Osteoblast (primary cell): ENCODE measurements around the gene HCAR2. TPM values are rescaled to one million over a fixed set of nuclear protein-coding genes. Genes with fewer than 3 reads are reported as not detected.

Experiments
- DNase-seq: peaks from one replicate; pipeline ENCODE4 v3.0.0; 2011; ENCODE audit warnings: low spot score, mixed read lengths; ENCODE audit not compliant: insufficient read length; ENCODE audit errors: missing footprints
- H2AFZ ChIP-seq: 2 replicates; pipeline ENCODE4 v1.6.0; 2011; ENCODE audit warnings: mild to moderate bottlenecking, low read length
- H3K27ac ChIP-seq: 2 replicates; pipeline ENCODE4 v1.5.1; 2011; ENCODE audit warnings: mild to moderate bottlenecking, low read depth, low read length, moderate library complexity
- H3K27me3 ChIP-seq: 2 replicates; pipeline ENCODE4 v1.6.0; 2012; ENCODE audit warnings: mild to moderate bottlenecking, control low read depth, inconsistent platforms, low read length, moderate library complexity; ENCODE audit not compliant: insufficient read depth
- H3K36me3 ChIP-seq: 2 replicates; pipeline ENCODE4 v1.5.1; 2011; ENCODE audit warnings: mild to moderate bottlenecking, low read length, control low read depth, moderate library complexity; ENCODE audit not compliant: insufficient read depth
- H3K4me1 ChIP-seq: 2 replicates; pipeline ENCODE4 v1.5.1; 2011; ENCODE audit warnings: mild to moderate bottlenecking, low read length, control low read depth, moderate library complexity; ENCODE audit not compliant: insufficient read depth
- H3K4me2 ChIP-seq: 2 replicates; pipeline ENCODE4 v1.6.0; 2011; ENCODE audit warnings: mild to moderate bottlenecking, low read length; ENCODE audit not compliant: insufficient read depth
- H3K4me3 ChIP-seq: fragments of 200-600 bp; sonication (generic); 3 replicates; pipeline ENCODE4 v1.5.1; 2012; ENCODE audit warnings: mild to moderate bottlenecking, low read length, inconsistent platforms; ENCODE audit not compliant: insufficient read depth
- H3K79me2 ChIP-seq: 2 replicates; pipeline ENCODE4 v1.6.0; 2012; ENCODE audit warnings: mild to moderate bottlenecking, low read length, control low read depth, inconsistent platforms; ENCODE audit not compliant: insufficient read depth
- H3K9me3 ChIP-seq: 2 replicates; pipeline ENCODE4 v1.5.1; 2011; ENCODE audit warnings: low read depth, low read length, control low read depth
- H4K20me1 ChIP-seq: 2 replicates; pipeline ENCODE4 v1.6.0; 2012; ENCODE audit warnings: mild to moderate bottlenecking, low read length, control low read depth; ENCODE audit not compliant: insufficient read depth
- total RNA-seq: library from RNA; depleted of rRNA; stranded (reverse); fragments of >200 nt; gene quantifications from 2 replicates; pipeline ENCODE4 v1.2.3, GENCODE V29; 2012
- TF ChIP-seq, protein P1 (sequence below): IDR thresholded peaks from 2 replicates; pipeline ENCODE4 v1.5.1; 2011; ENCODE audit warnings: mild to moderate bottlenecking, low read depth, low read length, moderate library complexity; ENCODE audit errors: extremely low read depth

The HCAR2 gene
- total RNA-seq, 1 donor: not detected

- H3K4me2 ChIP-seq: no peak overlapping the region
- no peaks in the 10 kb centered on the region for H3K79me2 ChIP-seq
- no peak overlapping the region for H3K27ac ChIP-seq
- peaks cover 12% of the 10 kb centered on the region for H3K4me1 ChIP-seq
- H3K27me3 ChIP-seq: no peaks in the 10 kb centered on the region
- no peaks in the 10 kb centered on the region for H4K20me1 ChIP-seq
- H3K9me3 ChIP-seq: no peaks in the 10 kb centered on the region
- no peak overlapping the region for H2AFZ ChIP-seq
- DNase-seq: no peak
- TF ChIP-seq, protein P1, sequence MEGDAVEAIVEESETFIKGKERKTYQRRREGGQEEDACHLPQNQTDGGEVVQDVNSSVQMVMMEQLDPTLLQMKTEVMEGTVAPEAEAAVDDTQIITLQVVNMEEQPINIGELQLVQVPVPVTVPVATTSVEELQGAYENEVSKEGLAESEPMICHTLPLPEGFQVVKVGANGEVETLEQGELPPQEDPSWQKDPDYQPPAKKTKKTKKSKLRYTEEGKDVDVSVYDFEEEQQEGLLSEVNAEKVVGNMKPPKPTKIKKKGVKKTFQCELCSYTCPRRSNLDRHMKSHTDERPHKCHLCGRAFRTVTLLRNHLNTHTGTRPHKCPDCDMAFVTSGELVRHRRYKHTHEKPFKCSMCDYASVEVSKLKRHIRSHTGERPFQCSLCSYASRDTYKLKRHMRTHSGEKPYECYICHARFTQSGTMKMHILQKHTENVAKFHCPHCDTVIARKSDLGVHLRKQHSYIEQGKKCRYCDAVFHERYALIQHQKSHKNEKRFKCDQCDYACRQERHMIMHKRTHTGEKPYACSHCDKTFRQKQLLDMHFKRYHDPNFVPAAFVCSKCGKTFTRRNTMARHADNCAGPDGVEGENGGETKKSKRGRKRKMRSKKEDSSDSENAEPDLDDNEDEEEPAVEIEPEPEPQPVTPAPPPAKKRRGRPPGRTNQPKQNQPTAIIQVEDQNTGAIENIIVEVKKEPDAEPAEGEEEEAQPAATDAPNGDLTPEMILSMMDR: no peak
- no peak overlapping the region for H3K4me3 ChIP-seq
- no peaks in the 10 kb centered on the region for H3K36me3 ChIP-seq
Measured at GRCh38 chr12:122665759-122666158, 37.4 kb downstream of the HCAR2 start.

- Histone ChIP-seq H3K9me3 (no peaks in the 10 kb centered on the region), H3K36me3 (no peaks in the 10 kb centered on the region), H3K27me3 (no peaks in the 10 kb centered on the region), H4K20me1 (no peaks in the 10 kb centered on the region), H2AFZ (no peak overlapping the region), H3K27ac (no peak overlapping the region), H3K79me2 (no peaks in the 10 kb centered on the region), H3K4me2 (no peak overlapping the region), H3K4me3 (no peak overlapping the region), H3K4me1 (peaks cover 12% of the 10 kb centered on the region)
- DNase-seq: no peak
- TF ChIP-seq, protein P1: no peak
Measured at GRCh38 chr12:122665349-122665748, 37.8 kb downstream of the HCAR2 start.

GRCh38 chr12:122661938-122662337 is 41.2 kb downstream of the HCAR2 start:
- no peak overlapping the region for H3K4me3 ChIP-seq
- TF ChIP-seq, protein P1: no peak
- H3K27ac ChIP-seq: no peak overlapping the region
- H3K36me3 ChIP-seq: no peaks in the 10 kb centered on the region
- no peaks in the 10 kb centered on the region for H3K9me3 ChIP-seq
- no peaks in the 10 kb centered on the region for H4K20me1 ChIP-seq
- H3K4me2 ChIP-seq: no peak overlapping the region
- no peak for DNase-seq
- no peaks in the 10 kb centered on the region for H3K79me2 ChIP-seq
- H3K27me3 ChIP-seq: no peaks in the 10 kb centered on the region
- H3K4me1 ChIP-seq: no peaks in the 10 kb centered on the region
- no peak overlapping the region for H2AFZ ChIP-seq

GRCh38 chr12:122661246-122661645 is 41.9 kb downstream of the HCAR2 start:
- no peaks in the 10 kb centered on the region for H3K79me2 ChIP-seq
- no peaks in the 10 kb centered on the region for H3K4me1 ChIP-seq
- H3K4me3 ChIP-seq: no peak overlapping the region
- no peak overlapping the region for H2AFZ ChIP-seq
- no peaks in the 10 kb centered on the region for H3K27me3 ChIP-seq
- H3K27ac ChIP-seq: no peak overlapping the region
- H4K20me1 ChIP-seq: no peaks in the 10 kb centered on the region
- DNase-seq: no peak
- H3K9me3 ChIP-seq: no peaks in the 10 kb centered on the region
- H3K4me2 ChIP-seq: no peak overlapping the region
- TF ChIP-seq, protein P1: no peak
- no peaks in the 10 kb centered on the region for H3K36me3 ChIP-seq
